ENCODE results near the gene TFRC.

GRCh38 chr3:196055683-196056270 lies 26.1 kb downstream of the TFRC start:
- no peak for TF ChIP-seq CTCF (IDR thresholded peaks at IDR 0.05)
- TF ChIP-seq EZH2 (IDR thresholded peaks at IDR 0.05), result no peak
